ENCODE results near the gene SEBOX. TPM values are rescaled to one million over a fixed set of nuclear protein-coding genes. Genes with fewer than 3 reads are reported as not detected.

The SEBOX gene
- polyA plus RNA-seq, 1 donor, result not detected

DNA sequence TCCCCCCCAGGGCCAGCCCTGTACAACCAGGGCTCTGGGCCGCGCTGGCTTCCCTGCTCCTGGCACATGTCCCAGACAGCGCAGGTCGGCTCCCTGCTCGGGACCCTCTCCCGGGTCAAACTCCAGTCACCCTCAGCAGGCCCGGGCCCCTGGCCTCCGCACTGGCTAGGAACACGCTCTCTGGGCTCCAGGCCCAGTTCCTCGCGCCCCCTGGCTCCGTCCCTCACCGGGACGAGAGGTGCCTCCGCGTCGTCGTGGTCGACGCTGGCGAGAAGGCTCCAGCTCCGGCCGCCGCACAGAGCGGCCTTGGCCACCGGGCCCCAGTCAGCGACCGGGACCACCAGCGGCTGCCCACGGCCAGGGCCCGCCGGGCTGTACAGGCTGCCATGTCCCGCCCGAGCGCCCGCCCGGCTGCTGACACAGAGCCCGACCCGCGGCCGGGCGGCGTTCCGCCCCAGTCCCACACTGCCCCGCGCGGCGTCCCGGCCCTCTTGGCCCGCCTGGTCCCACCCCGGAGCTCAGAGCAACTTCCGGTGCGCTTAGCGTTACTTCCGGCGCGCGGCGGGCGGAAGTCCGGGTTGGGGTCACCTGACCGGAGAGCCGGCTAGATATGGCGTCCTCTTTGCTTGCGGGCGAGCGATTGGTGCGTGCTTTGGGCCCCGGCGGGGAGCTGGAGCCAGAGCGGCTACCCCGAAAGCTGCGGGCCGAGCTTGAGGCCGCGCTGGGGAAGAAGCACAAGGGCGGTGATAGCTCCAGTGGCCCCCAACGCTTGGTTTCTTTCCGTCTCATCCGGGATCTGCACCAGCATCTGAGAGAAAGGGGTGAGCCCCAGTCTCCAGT lies 7.7 kb downstream of the SEBOX start, which contains the start of gene POLDIP2:
Gene POLDIP2, minus strand, starts transcription at position 467 of the 840 bp plus-strand sequence. Its CDS starts 79 bp downstream, at position 388.
- H3K36me3 ChIP-seq (ENCODE audit: control insufficient read depth, insufficient read depth, low read length), result peaks cover 56% of the 10 kb centered on the region
- WGBS (ENCODE audit: insufficient coverage, low lambda C conversion rate), result no CpG with 5 or more reads among the region's 80 CpGs
- DNase-seq, result peak; percentile 95

DNA sequence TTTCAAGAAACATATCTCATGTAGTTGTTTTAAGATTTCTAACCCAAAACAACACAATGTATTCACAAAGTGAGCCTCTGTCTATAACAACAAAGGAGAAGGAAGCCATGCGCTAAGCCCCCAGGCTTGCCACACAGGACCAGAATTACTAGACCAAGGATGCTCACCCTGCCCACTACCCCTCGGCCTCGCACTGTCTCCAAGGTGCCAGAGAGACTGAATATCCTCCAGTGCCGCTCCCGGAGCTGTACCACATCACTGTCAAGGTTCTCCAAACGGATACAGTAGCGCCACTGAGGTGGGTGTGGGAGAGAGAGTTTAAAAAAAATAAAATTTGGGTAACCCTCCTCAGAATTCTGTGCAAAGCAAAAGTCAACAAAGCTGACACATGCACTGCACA lies 14.7 kb downstream of the SEBOX start:
- no peak overlapping the region for H3K4me3 ChIP-seq (ENCODE audit: low read length)
- H3K9me3 ChIP-seq (ENCODE audit: control insufficient read depth, low read depth, low read length), result no peaks in the 10 kb centered on the region
- peaks cover 89% of the 10 kb centered on the region for H3K36me3 ChIP-seq (ENCODE audit: control insufficient read depth, insufficient read depth, low read length)
- H3K27ac ChIP-seq (ENCODE audit: low read length), result no peak overlapping the region
- H3K4me1 ChIP-seq (ENCODE audit: control insufficient read depth, insufficient read depth, low read length), result no peaks in the 10 kb centered on the region
- 100% methylated on average over 4 of the region's 7 CpGs for WGBS (ENCODE audit: insufficient coverage, low lambda C conversion rate)
- no peak for DNase-seq
- H3K27me3 ChIP-seq (ENCODE audit: control insufficient read depth, insufficient read depth, low read length), result no peaks in the 10 kb centered on the region

More for the DNA sequence above, 7.7 kb downstream of the SEBOX start, which contains the start of gene POLDIP2:
- Histone ChIP-seq H3K27me3 (ENCODE audit: control insufficient read depth, insufficient read depth, low read length) (no peaks in the 10 kb centered on the region), H3K4me3 (ENCODE audit: low read length) (peak within 1 kb of the TSS; percentile 90), H3K9me3 (ENCODE audit: control insufficient read depth, low read depth, low read length) (no peaks in the 10 kb centered on the region), H3K4me1 (ENCODE audit: control insufficient read depth, insufficient read depth, low read length) (peaks cover 19% of the 10 kb centered on the region), H3K27ac (ENCODE audit: low read length) (peak within 1 kb of the TSS; percentile 60)

DNA sequence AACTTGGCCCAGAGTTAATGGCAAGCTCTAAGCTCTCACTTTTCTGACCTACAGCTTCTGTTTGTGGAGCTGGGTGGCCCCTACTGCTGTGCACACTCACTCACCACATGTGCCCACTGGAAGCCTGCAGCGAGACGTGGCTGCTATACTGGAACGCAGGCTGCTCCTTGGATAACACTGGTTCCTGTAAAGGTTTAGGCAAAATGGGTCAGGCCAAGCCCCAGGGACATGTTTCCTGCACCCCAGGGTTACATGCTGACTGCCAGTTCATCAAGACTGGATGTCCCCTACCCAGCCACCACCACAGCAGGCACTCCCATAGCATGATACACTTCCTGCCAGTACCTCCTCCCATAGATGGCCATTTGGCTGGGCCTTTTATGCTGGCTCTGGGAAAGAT lies 16.0 kb downstream of the SEBOX start:
- no CpG with 5 or more reads among the region's 3 CpGs for WGBS (ENCODE audit: insufficient coverage, low lambda C conversion rate)
- Histone ChIP-seq H3K4me3 (ENCODE audit: low read length) (no peak overlapping the region), H3K27ac (ENCODE audit: low read length) (no peak overlapping the region), H3K4me1 (ENCODE audit: control insufficient read depth, insufficient read depth, low read length) (no peaks in the 10 kb centered on the region), H3K36me3 (ENCODE audit: control insufficient read depth, insufficient read depth, low read length) (peaks cover 92% of the 10 kb centered on the region), H3K27me3 (ENCODE audit: control insufficient read depth, insufficient read depth, low read length) (no peaks in the 10 kb centered on the region), H3K9me3 (ENCODE audit: control insufficient read depth, low read depth, low read length) (no peaks in the 10 kb centered on the region)
- DNase-seq, result no peak

DNA sequence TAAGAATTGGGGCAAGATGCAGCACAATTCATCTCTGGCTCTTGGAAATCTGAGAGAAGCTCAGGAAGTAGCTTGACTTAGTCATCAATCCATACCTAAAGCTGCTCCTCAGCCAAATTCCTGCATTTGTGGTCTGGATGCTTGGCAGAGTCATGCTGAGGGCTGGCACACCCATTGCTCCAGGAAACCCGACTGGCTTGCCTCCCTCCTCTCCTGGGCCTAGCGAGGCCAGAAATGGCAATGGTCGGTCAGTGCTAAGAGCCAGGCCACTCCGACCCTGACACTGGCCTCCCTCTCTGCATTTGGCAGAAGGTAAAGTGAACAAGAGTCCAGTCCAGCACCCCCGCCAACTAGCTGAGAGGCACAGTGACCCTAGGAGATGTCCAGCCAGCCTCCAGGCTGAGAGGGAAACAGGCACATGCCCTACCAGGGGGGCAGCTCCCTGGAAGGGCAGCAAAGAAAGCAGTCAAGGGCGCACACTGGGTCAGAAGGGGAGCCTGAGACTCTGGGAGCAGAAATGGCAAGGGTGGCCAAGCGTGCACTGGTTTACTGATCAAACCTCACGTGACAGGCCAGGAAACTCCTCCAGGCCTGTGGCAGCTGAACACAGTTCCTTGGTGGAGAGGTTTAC lies 17.6 kb downstream of the SEBOX start:
- Histone ChIP-seq H3K4me3 (ENCODE audit: low read length) (no peak overlapping the region), H3K36me3 (ENCODE audit: control insufficient read depth, insufficient read depth, low read length) (peaks cover 92% of the 10 kb centered on the region), H3K27ac (ENCODE audit: low read length) (no peak overlapping the region)

DNA sequence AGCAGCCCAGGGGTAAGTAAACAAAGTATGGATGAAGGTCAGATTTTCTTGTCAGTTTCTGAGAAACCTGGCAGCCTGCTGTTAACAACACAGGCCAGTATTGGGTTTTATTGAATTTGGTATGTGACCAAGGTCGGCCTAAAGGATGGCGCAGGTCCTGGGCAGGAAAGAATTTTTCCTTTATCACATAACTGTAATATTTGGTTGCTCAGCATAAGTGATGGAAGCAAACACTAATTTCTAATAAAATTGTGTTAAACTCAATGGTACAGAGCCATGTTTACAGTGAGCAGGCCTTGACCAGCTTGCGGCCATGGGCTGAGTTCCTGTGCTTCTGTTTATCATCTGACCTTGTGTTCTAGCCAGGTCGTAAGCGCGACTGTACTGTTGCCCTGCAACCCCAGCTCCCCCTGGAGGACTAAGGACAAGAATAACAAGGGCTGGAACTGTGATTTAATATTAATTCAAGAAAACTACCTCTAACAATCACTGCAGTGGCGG lies 18.2 kb downstream of the SEBOX start:
- no peaks in the 10 kb centered on the region for H3K27me3 ChIP-seq (ENCODE audit: control insufficient read depth, insufficient read depth, low read length)
- no peak overlapping the region for H3K4me3 ChIP-seq (ENCODE audit: low read length)
- DNase-seq, result no peak
- H3K27ac ChIP-seq (ENCODE audit: low read length), result no peak overlapping the region
- no peaks in the 10 kb centered on the region for H3K4me1 ChIP-seq (ENCODE audit: control insufficient read depth, insufficient read depth, low read length)
- peaks cover 96% of the 10 kb centered on the region for H3K36me3 ChIP-seq (ENCODE audit: control insufficient read depth, insufficient read depth, low read length)
- H3K9me3 ChIP-seq (ENCODE audit: control insufficient read depth, low read depth, low read length), result no peaks in the 10 kb centered on the region
- no CpG with 5 or more reads among the region's 7 CpGs for WGBS (ENCODE audit: insufficient coverage, low lambda C conversion rate)

More for the DNA sequence above, 17.6 kb downstream of the SEBOX start:
- no CpG with 5 or more reads among the region's 8 CpGs for WGBS (ENCODE audit: insufficient coverage, low lambda C conversion rate)
- no peaks in the 10 kb centered on the region for H3K9me3 ChIP-seq (ENCODE audit: control insufficient read depth, low read depth, low read length)
- no peaks in the 10 kb centered on the region for H3K4me1 ChIP-seq (ENCODE audit: control insufficient read depth, insufficient read depth, low read length)
- no peaks in the 10 kb centered on the region for H3K27me3 ChIP-seq (ENCODE audit: control insufficient read depth, insufficient read depth, low read length)
- no peak for DNase-seq

GRCh38 chr17:28346199-28346580 lies 18.8 kb downstream of the SEBOX start:
- Histone ChIP-seq H3K36me3 (ENCODE audit: control insufficient read depth, insufficient read depth, low read length) (peaks cover 96% of the 10 kb centered on the region), H3K9me3 (ENCODE audit: control insufficient read depth, low read depth, low read length) (no peaks in the 10 kb centered on the region), H3K4me1 (ENCODE audit: control insufficient read depth, insufficient read depth, low read length) (no peaks in the 10 kb centered on the region), H3K4me3 (ENCODE audit: low read length) (no peak overlapping the region), H3K27ac (ENCODE audit: low read length) (no peak overlapping the region), H3K27me3 (ENCODE audit: control insufficient read depth, insufficient read depth, low read length) (no peaks in the 10 kb centered on the region)
- WGBS (ENCODE audit: insufficient coverage, low lambda C conversion rate), result no CpG with 5 or more reads among the region's 2 CpGs
- no peak for DNase-seq

- Histone ChIP-seq H3K4me3 (ENCODE audit: low read length) (no peak overlapping the region), H3K4me1 (ENCODE audit: control insufficient read depth, insufficient read depth, low read length) (no peaks in the 10 kb centered on the region), H3K27ac (ENCODE audit: low read length) (no peak overlapping the region), H3K9me3 (ENCODE audit: control insufficient read depth, low read depth, low read length) (no peaks in the 10 kb centered on the region), H3K36me3 (ENCODE audit: control insufficient read depth, insufficient read depth, low read length) (peaks cover 94% of the 10 kb centered on the region), H3K27me3 (ENCODE audit: control insufficient read depth, insufficient read depth, low read length) (no peaks in the 10 kb centered on the region)
- no CpG with 5 or more reads among the region's 13 CpGs for whole genome bisulfite sequencing (ENCODE audit: insufficient coverage, low lambda C conversion rate)
- no peak for DNase-seq
Observed at GRCh38 chr17:28345419-28346198, 19.4 kb downstream of the SEBOX start.

DNA sequence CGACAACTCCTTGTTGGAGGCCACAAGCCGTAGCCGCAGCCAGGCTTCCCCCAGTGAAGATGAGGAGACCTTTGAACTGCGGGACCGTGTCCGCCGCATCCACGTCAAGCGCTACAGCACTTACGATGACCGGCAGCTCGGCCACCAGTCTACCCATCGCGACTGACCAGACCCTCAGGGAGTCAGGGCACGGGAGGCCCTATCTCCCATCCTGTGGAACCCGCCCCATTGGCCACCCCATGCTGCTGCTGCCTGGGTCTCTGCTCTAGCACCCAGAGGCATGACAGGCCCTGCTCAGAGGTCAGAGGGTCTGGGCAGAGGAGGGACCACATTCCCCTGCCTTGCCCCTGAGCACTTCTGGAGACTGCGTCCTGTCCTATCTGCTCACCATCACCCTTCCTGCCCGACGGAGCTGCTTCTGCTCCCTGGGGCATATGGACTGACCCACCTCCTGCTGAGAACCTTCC lies 20.5 kb downstream of the SEBOX start:
- no peaks in the 10 kb centered on the region for H3K27me3 ChIP-seq (ENCODE audit: control insufficient read depth, insufficient read depth, low read length)
- no peak overlapping the region for H3K27ac ChIP-seq (ENCODE audit: low read length)
- no peak for DNase-seq
- peaks cover 93% of the 10 kb centered on the region for H3K36me3 ChIP-seq (ENCODE audit: control insufficient read depth, insufficient read depth, low read length)
- no peaks in the 10 kb centered on the region for H3K9me3 ChIP-seq (ENCODE audit: control insufficient read depth, low read depth, low read length)
- no CpG with 5 or more reads among the region's 19 CpGs for WGBS (ENCODE audit: insufficient coverage, low lambda C conversion rate)
- no peaks in the 10 kb centered on the region for H3K4me1 ChIP-seq (ENCODE audit: control insufficient read depth, insufficient read depth, low read length)
- no peak overlapping the region for H3K4me3 ChIP-seq (ENCODE audit: low read length)

DNA sequence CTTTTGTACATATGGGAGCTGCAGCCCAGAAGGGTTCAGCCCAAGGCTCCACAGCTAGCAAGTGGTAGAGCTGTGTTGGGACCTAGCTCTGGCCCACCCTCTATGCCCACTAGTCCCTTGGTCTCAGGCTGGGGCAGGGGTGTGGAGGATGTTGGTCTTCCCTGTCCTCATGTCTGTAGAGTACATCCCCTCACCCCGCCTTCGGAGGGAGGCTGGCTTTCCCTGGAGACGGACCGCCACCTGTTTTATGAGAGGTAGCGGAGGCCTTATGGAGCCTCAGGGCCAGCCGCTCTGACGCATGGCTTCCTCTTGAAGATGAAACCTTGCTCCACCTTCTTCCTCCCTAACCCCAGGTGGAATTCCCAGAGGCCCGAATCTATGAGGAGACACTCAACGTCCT lies 21.0 kb downstream of the SEBOX start:
- WGBS (ENCODE audit: insufficient coverage, low lambda C conversion rate), result no CpG with 5 or more reads among the region's 9 CpGs
- Histone ChIP-seq H3K9me3 (ENCODE audit: control insufficient read depth, low read depth, low read length) (no peaks in the 10 kb centered on the region), H3K27me3 (ENCODE audit: control insufficient read depth, insufficient read depth, low read length) (no peaks in the 10 kb centered on the region), H3K4me3 (ENCODE audit: low read length) (no peak overlapping the region), H3K4me1 (ENCODE audit: control insufficient read depth, insufficient read depth, low read length) (no peaks in the 10 kb centered on the region), H3K27ac (ENCODE audit: low read length) (no peak overlapping the region), H3K36me3 (ENCODE audit: control insufficient read depth, insufficient read depth, low read length) (peaks cover 93% of the 10 kb centered on the region)
- DNase-seq, result no peak

- Histone ChIP-seq H3K4me3 (ENCODE audit: low read length) (no peak overlapping the region), H3K36me3 (ENCODE audit: control insufficient read depth, insufficient read depth, low read length) (peaks cover 88% of the 10 kb centered on the region), H3K4me1 (ENCODE audit: control insufficient read depth, insufficient read depth, low read length) (no peaks in the 10 kb centered on the region), H3K27me3 (ENCODE audit: control insufficient read depth, insufficient read depth, low read length) (no peaks in the 10 kb centered on the region), H3K9me3 (ENCODE audit: control insufficient read depth, low read depth, low read length) (no peaks in the 10 kb centered on the region), H3K27ac (ENCODE audit: low read length) (no peak overlapping the region)
- WGBS (ENCODE audit: insufficient coverage, low lambda C conversion rate), result no CpG with 5 or more reads among the region's 10 CpGs
- no peak for DNase-seq
Observed at GRCh38 chr17:28343491-28343932, 21.5 kb downstream of the SEBOX start.

Measured in large intestine (tissue), 3 donors.